Hepatocyte (in vitro differentiated cells): ENCODE data around the gene PPP2R2C. TPM values are rescaled to one million over a fixed set of nuclear protein-coding genes. Genes with fewer than 3 reads are reported as not detected.
A peak's percentile ranks its signal among the peaks of the same experiment; 100 is the strongest.

Source experiments
- DNase-seq: peaks from one replicate; pipeline ENCODE4 v3.0.0-alpha.2; 2016; ENCODE audit warnings: low spot score
- H2AFZ ChIP-seq: fragments of 200-600 bp; sonication (generic); 2 replicates; pipeline ENCODE4 v1.6.0; 2016; ENCODE audit warnings: antibody characterized with exemption, mild to moderate bottlenecking
- H3K27ac ChIP-seq: fragments of 200-600 bp; sonication (generic); 2 replicates; pipeline ENCODE4 v1.5.1; 2016; ENCODE audit warnings: mild to moderate bottlenecking
- H3K27me3 ChIP-seq: fragments of 200-600 bp; sonication (generic); 2 replicates; pipeline ENCODE4 v1.6.1; 2016
- H3K36me3 ChIP-seq: fragments of 200-600 bp; sonication (generic); replicated peaks from 2 replicates; pipeline ENCODE4 v1.5.1; 2016; ENCODE audit warnings: low read depth; ENCODE audit not compliant: insufficient read depth
- H3K4me1 ChIP-seq: fragments of 200-600 bp; sonication (generic); 2 replicates; pipeline ENCODE4 v1.5.1; 2016; ENCODE audit warnings: mild to moderate bottlenecking, moderate library complexity; ENCODE audit not compliant: insufficient read depth
- H3K4me2 ChIP-seq: fragments of 200-600 bp; sonication (generic); 2 replicates; pipeline ENCODE4 v1.6.0; 2016
- H3K4me3 ChIP-seq: fragments of 200-600 bp; sonication (generic); 2 replicates; pipeline ENCODE4 v1.5.1; 2016; ENCODE audit warnings: mild to moderate bottlenecking
- H3K79me2 ChIP-seq: fragments of 200-600 bp; sonication (generic); 2 replicates; pipeline ENCODE4 v1.6.0; 2017; ENCODE audit warnings: mild to moderate bottlenecking
- H3K9me2 ChIP-seq: fragments of 200-600 bp; sonication (generic); replicated peaks from 2 replicates; pipeline ENCODE4 v1.6.0; 2017; ENCODE audit warnings: mild to moderate bottlenecking; ENCODE audit not compliant: insufficient read depth
- H3K9me3 ChIP-seq: fragments of 200-600 bp; sonication (generic); 2 replicates; pipeline ENCODE4 v1.5.1; 2016; ENCODE audit warnings: low read depth, mild to moderate bottlenecking
- H4K20me1 ChIP-seq: fragments of 200-600 bp; sonication (generic); 2 replicates; pipeline ENCODE4 v1.6.0; 2016; ENCODE audit warnings: mild to moderate bottlenecking; ENCODE audit not compliant: insufficient read depth, poor library complexity, severe bottlenecking
- CTCF ChIP-seq: fragments of 200-600 bp; sonication (generic); IDR thresholded peaks from 2 replicates; pipeline ENCODE4 v1.5.1; 2016; ENCODE audit warnings: antibody characterized with exemption, mild to moderate bottlenecking; ENCODE audit not compliant: poor library complexity
- EZH2 ChIP-seq: fragments of 200-600 bp; sonication (generic); IDR thresholded peaks from 2 replicates; pipeline ENCODE4 v1.6.1; 2016; ENCODE audit warnings: antibody characterized with exemption, mild to moderate bottlenecking, borderline replicate concordance
- EZH2phosphoT487 ChIP-seq: fragments of 200-600 bp; sonication (generic); IDR thresholded peaks from one replicate; pipeline ENCODE4 v1.6.1; 2018; ENCODE audit warnings: antibody characterized with exemption, mild to moderate bottlenecking, low read depth, moderate library complexity; ENCODE audit not compliant: unreplicated experiment, severe bottlenecking
- WGBS: methylation state at CpG from one replicate; pipeline ENCODE4 v1.1.6; 2016; ENCODE audit warnings: low lambda C conversion rate; ENCODE audit errors: missing lambda C conversion rate; 5-methylcytosine and 5-hydroxymethylcytosine counted together
- polyA plus RNA-seq: library from polyadenylated mRNA; unstranded; fragments of >200 nt; fragmentation: Nextera tagmentation; extraction: Ambion mirVana; gene quantifications from 2 replicates; pipeline ENCODE4 v1.2.1, GENCODE V29; 2016
- total RNA-seq: library from RNA; depleted of rRNA; stranded (reverse); fragments of >200 nt; gene quantifications from 2 replicates; pipeline ENCODE4 v1.2.3, GENCODE V29; 2014

The PPP2R2C gene
- total and polyA plus RNA-seq, 2 experiments from 2014 or later = 0.35 to 0.67 TPM

- no peak for TF ChIP-seq EZH2
- no peak for TF ChIP-seq EZH2phosphoT487
- no peak for TF ChIP-seq CTCF
- Histone ChIP-seq H4K20me1 (no peaks in the 10 kb centered on the region), H3K27ac (peak overlapping the region; percentile 93), H3K79me2 (peaks cover 26% of the 10 kb centered on the region), H3K9me3 (no peaks in the 10 kb centered on the region), H3K4me2 (peak overlapping the region; percentile 61), H3K4me1 (peaks cover 36% of the 10 kb centered on the region), H3K9me2 (no peaks in the 10 kb centered on the region), H3K4me3 (no peak overlapping the region), H3K27me3 (no peaks in the 10 kb centered on the region), H3K36me3 (no peaks in the 10 kb centered on the region), H2AFZ (no peak overlapping the region)
- DNase-seq = peak; percentile 72
- 56% methylated on average over 10 of the region's 10 CpGs for WGBS
Observed at GRCh38 chr4:6278801-6279197, 193.6 kb downstream of the PPP2R2C start.

GRCh38 chr4:6277935-6278800 is 194.2 kb downstream of the PPP2R2C start:
- WGBS = 85% methylated on average over 21 of the region's 21 CpGs
- Histone ChIP-seq H3K4me3 (no peak overlapping the region), H3K36me3 (no peaks in the 10 kb centered on the region), H3K9me2 (no peaks in the 10 kb centered on the region), H4K20me1 (no peaks in the 10 kb centered on the region), H3K4me1 (peaks cover 42% of the 10 kb centered on the region), H3K9me3 (no peaks in the 10 kb centered on the region), H3K79me2 (peaks cover 30% of the 10 kb centered on the region), H3K4me2 (peak overlapping the region; percentile 61), H3K27ac (peak overlapping the region; percentile 93), H3K27me3 (no peaks in the 10 kb centered on the region), H2AFZ (no peak overlapping the region)
- no peak for TF ChIP-seq EZH2
- no peak for TF ChIP-seq CTCF
- no peak for TF ChIP-seq EZH2phosphoT487
- no peak for DNase-seq

GRCh38 chr4:6277139-6277802 is 195.1 kb downstream of the PPP2R2C start:
- Histone ChIP-seq H3K4me1 (peaks cover 51% of the 10 kb centered on the region), H3K27ac (peak overlapping the region; percentile 81), H3K79me2 (peaks cover 36% of the 10 kb centered on the region), H4K20me1 (no peaks in the 10 kb centered on the region), H2AFZ (no peak overlapping the region), H3K4me2 (no peak overlapping the region), H3K9me3 (no peaks in the 10 kb centered on the region), H3K36me3 (no peaks in the 10 kb centered on the region), H3K9me2 (no peaks in the 10 kb centered on the region), H3K27me3 (no peaks in the 10 kb centered on the region), H3K4me3 (no peak overlapping the region)
- DNase-seq = no peak
- 90% methylated on average over 24 of the region's 24 CpGs for WGBS
- TF ChIP-seq EZH2phosphoT487 = no peak
- no peak for TF ChIP-seq EZH2
- TF ChIP-seq CTCF = no peak
